ENCODE data around the gene CDKL2.

CDKL2 gene

GRCh38 chr4:75675004-75675531 is 44.7 kb upstream of the CDKL2 start:
- Histone ChIP-seq H3K79me2 (ENCODE audit: insufficient read depth, low read length) (peaks cover 30% of the 10 kb centered on the region), H4K20me1 (ENCODE audit: insufficient read depth, low read length) (peaks cover 13% of the 10 kb centered on the region; the same call in 1 of the 2 replicates), H3K9me3 (ENCODE audit: low read length) (no peaks in the 10 kb centered on the region), H3K4me3 (ENCODE audit: low read depth, low read length, poor library complexity, severe bottlenecking) (no peak overlapping the region), H3K4me2 (ENCODE audit: low read length) (no peak overlapping the region), H3K4me1 (ENCODE audit: insufficient read depth, low read length, severe bottlenecking) (peaks cover 30% of the 10 kb centered on the region), H3F3A (ENCODE audit: insufficient read depth, low read length) (no peaks in the 10 kb centered on the region), H3K9ac (ENCODE audit: low read length) (no peak overlapping the region), H3K36me3 (ENCODE audit: insufficient read depth, low read length) (no peaks in the 10 kb centered on the region; the same call in 1 of the 2 replicates), H3K9me2 (ENCODE audit: low read depth, low read length) (no peaks in the 10 kb centered on the region), H3K27ac (ENCODE audit: low read depth, low read length, poor library complexity, severe bottlenecking) (no peak overlapping the region), H2AFZ (ENCODE audit: low read length) (no peak overlapping the region), H3K27me3 (ENCODE audit: insufficient read depth, low read length) (no peaks in the 10 kb centered on the region)
- TF ChIP-seq EZH2 (IDR thresholded peaks at IDR 0.05; ENCODE audit: borderline replicate concordance, low read length) (no peak), CTCF (IDR thresholded peaks at IDR 0.05; ENCODE audit: low read length) (no peak)

- Histone ChIP-seq H3K27me3 (ENCODE audit: insufficient read depth, low read length) (no peaks in the 10 kb centered on the region), H4K20me1 (ENCODE audit: insufficient read depth, low read length) (peaks cover 14% of the 10 kb centered on the region; the same call in 1 of the 2 replicates), H3K9ac (ENCODE audit: low read length) (peak overlapping the region; percentile 87), H3K4me1 (ENCODE audit: insufficient read depth, low read length, severe bottlenecking) (peaks cover 41% of the 10 kb centered on the region), H2AFZ (ENCODE audit: low read length) (no peak overlapping the region), H3K36me3 (ENCODE audit: insufficient read depth, low read length) (no peaks in the 10 kb centered on the region; the same call in 1 of the 2 replicates), H3F3A (ENCODE audit: insufficient read depth, low read length) (no peaks in the 10 kb centered on the region), H3K9me2 (ENCODE audit: low read depth, low read length) (no peaks in the 10 kb centered on the region), H3K9me3 (ENCODE audit: low read length) (no peaks in the 10 kb centered on the region), H3K27ac (ENCODE audit: low read depth, low read length, poor library complexity, severe bottlenecking) (peak overlapping the region; percentile 85), H3K79me2 (ENCODE audit: insufficient read depth, low read length) (peaks cover 41% of the 10 kb centered on the region), H3K4me2 (ENCODE audit: low read length) (peak overlapping the region; percentile 81), H3K4me3 (ENCODE audit: low read depth, low read length, poor library complexity, severe bottlenecking) (peak overlapping the region; percentile 92)
- TF ChIP-seq CTCF (IDR thresholded peaks at IDR 0.05; ENCODE audit: low read length) = no peak
- no peak for TF ChIP-seq EZH2 (IDR thresholded peaks at IDR 0.05; ENCODE audit: borderline replicate concordance, low read length)
Measured at GRCh38 chr4:75673959-75674328, 43.6 kb upstream of the CDKL2 start.

- Histone ChIP-seq H3K27me3 (ENCODE audit: insufficient read depth, low read length) (no peaks in the 10 kb centered on the region), H4K20me1 (ENCODE audit: insufficient read depth, low read length) (peaks cover 14% of the 10 kb centered on the region), H2AFZ (ENCODE audit: low read length) (no peak within 1 kb of the TSS), H3F3A (ENCODE audit: insufficient read depth, low read length) (no peaks in the 10 kb centered on the region), H3K79me2 (ENCODE audit: insufficient read depth, low read length) (peaks cover 48% of the 10 kb centered on the region), H3K9me3 (ENCODE audit: low read length) (no peaks in the 10 kb centered on the region), H3K4me1 (ENCODE audit: insufficient read depth, low read length, severe bottlenecking) (peaks cover 47% of the 10 kb centered on the region), H3K36me3 (ENCODE audit: insufficient read depth, low read length) (no peaks in the 10 kb centered on the region; the same call in 1 of the 2 replicates), H3K9ac (ENCODE audit: low read length) (peak within 1 kb of the TSS; percentile 96), H3K4me2 (ENCODE audit: low read length) (peak within 1 kb of the TSS; percentile 97), H3K4me3 (ENCODE audit: low read depth, low read length, poor library complexity, severe bottlenecking) (peak within 1 kb of the TSS; percentile 92), H3K27ac (ENCODE audit: low read depth, low read length, poor library complexity, severe bottlenecking) (peak within 1 kb of the TSS; percentile 85), H3K9me2 (ENCODE audit: low read depth, low read length) (no peaks in the 10 kb centered on the region)
- TF ChIP-seq CTCF (IDR thresholded peaks at IDR 0.05; ENCODE audit: low read length) (no peak), EZH2 (IDR thresholded peaks at IDR 0.05; ENCODE audit: borderline replicate concordance, low read length) (no peak)
Measured at GRCh38 chr4:75673027-75673958, 43.0 kb upstream of the CDKL2 start, which contains the start of gene G3BP2. Gene G3BP2 (minus strand): TSS chr4:75673411. CDS start chr4:75662025, 11,386 bp downstream.
